ENCODE data around the gene LILRB5. TPM values are rescaled to one million over a fixed set of nuclear protein-coding genes. Genes with fewer than 3 reads are reported as not detected.
"Not testable (repeated sequence)": the region's sequence is repeated elsewhere in the genome, so short reads cannot be mapped to it uniquely, and the experiment has no call there.

The LILRB5 gene
- total and polyA plus RNA-seq, 9 donors = 1.8 to 10.6 (median 3.1) TPM

DNA sequence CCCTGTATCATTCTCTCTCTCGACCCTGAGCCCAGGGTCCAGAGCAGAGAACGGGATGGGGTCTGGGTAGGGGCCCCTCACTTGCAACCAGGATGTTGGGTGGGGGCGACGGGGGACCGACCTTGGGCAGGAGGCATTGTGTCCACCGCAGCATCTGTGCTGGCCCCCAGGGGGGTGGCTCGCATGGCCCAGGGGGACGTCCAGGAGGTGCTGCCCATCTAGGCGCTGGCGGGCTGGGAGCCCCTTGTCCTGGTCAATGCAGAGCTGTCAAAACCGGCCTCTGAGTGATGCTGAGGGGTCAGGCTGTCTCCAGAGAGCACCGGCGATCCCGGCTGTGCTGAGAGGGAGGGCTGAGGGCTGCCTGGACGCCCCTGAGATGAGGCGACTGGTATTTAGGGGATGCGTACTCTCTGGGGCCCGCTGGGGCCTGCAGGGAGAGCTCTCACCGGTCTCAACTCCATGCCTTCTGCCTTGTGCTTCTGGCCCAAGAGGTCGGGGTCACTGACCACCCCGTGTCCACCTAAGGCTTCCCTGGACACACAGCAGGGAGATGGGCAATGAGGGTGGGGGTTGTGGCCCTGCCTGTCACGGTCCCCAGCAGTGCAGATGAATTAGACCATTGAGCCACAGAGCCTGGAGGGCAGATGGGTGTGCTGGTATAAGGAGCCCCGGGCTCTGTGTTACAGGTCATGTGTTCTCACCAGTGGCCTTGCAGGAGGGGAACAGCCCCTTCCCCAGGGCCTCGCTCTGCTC lies 47.8 kb downstream of the LILRB5 start:
- intact Hi-C loops (cut with DNase I) = loop anchor here in 2 of 4 donors (1.0 to 10.0 kb wide), 2 partner anchors 20 to 1466 kb away; partner anchors contain the start of genes EPN1 (in 1 of the 2) and MBOAT7 (in 1 of the 2)
- Histone ChIP-seq H3K27me3 (no peaks in the 10 kb centered on the region), H3K4me3 (no peak overlapping the region), H3K4me1 (ENCODE audit: insufficient read depth) (peaks cover 37% of the 10 kb centered on the region), H3K9me3 (no peaks in the 10 kb centered on the region), H3K36me3 (no peaks in the 10 kb centered on the region), H3K27ac (peak overlapping the region; percentile 56 to 82)
- TF ChIP-seq POLR2A (IDR thresholded peaks at IDR 0.05) = no peak
- TF ChIP-seq, protein P1, sequence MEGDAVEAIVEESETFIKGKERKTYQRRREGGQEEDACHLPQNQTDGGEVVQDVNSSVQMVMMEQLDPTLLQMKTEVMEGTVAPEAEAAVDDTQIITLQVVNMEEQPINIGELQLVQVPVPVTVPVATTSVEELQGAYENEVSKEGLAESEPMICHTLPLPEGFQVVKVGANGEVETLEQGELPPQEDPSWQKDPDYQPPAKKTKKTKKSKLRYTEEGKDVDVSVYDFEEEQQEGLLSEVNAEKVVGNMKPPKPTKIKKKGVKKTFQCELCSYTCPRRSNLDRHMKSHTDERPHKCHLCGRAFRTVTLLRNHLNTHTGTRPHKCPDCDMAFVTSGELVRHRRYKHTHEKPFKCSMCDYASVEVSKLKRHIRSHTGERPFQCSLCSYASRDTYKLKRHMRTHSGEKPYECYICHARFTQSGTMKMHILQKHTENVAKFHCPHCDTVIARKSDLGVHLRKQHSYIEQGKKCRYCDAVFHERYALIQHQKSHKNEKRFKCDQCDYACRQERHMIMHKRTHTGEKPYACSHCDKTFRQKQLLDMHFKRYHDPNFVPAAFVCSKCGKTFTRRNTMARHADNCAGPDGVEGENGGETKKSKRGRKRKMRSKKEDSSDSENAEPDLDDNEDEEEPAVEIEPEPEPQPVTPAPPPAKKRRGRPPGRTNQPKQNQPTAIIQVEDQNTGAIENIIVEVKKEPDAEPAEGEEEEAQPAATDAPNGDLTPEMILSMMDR (IDR thresholded peaks at IDR 0.05) = no peak
- TF ChIP-seq EP300 (IDR thresholded peaks at IDR 0.05) = no peak
- 38 to 51% (median 44%) methylated on average over 22 to 24 of the region's 24 CpGs for WGBS, 3 donors
- peak in 4 of 5 donors; percentile 31 to 62 (median 52) for DNase-seq

DNA sequence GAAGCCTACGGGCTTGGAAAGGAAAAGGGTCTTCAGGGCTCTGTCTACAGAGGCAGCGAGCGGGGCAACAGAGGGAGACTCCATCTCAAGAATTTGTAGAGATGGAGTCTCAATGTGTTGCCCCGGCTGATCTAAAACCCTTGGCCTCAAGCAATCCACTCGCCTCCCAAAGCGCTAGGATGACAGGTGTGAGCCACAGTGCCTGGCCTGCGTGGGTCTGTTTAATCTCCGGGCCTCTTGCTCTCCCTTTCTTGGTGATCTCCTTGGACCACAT lies 48.4 kb downstream of the LILRB5 start:
- Histone ChIP-seq H3K4me3 (no peak overlapping the region), H3K9me3 (no peaks in the 10 kb centered on the region), H3K27me3 (no peaks in the 10 kb centered on the region), H3K36me3 (no peaks in the 10 kb centered on the region), H3K4me1 (ENCODE audit: insufficient read depth) (peaks cover 37% of the 10 kb centered on the region), H3K27ac (peak overlapping the region; percentile 56 to 82)
- TF ChIP-seq POLR2A (IDR thresholded peaks at IDR 0.05) (no peak), EP300 (IDR thresholded peaks at IDR 0.05) (no peak)
- TF ChIP-seq, protein P1 (IDR thresholded peaks at IDR 0.05) = no peak
- intact Hi-C loops (cut with DNase I) = loop anchor here in 2 of 4 donors (1.0 to 10.0 kb wide), 2 partner anchors 19 to 1466 kb away; partner anchors contain the start of genes EPN1 (in 1 of the 2) and MBOAT7 (in 1 of the 2)
- DNase-seq = no peak
- WGBS, 3 donors = 50 to 58% (median 52%) methylated on average over 8 of the region's 8 CpGs

DNA sequence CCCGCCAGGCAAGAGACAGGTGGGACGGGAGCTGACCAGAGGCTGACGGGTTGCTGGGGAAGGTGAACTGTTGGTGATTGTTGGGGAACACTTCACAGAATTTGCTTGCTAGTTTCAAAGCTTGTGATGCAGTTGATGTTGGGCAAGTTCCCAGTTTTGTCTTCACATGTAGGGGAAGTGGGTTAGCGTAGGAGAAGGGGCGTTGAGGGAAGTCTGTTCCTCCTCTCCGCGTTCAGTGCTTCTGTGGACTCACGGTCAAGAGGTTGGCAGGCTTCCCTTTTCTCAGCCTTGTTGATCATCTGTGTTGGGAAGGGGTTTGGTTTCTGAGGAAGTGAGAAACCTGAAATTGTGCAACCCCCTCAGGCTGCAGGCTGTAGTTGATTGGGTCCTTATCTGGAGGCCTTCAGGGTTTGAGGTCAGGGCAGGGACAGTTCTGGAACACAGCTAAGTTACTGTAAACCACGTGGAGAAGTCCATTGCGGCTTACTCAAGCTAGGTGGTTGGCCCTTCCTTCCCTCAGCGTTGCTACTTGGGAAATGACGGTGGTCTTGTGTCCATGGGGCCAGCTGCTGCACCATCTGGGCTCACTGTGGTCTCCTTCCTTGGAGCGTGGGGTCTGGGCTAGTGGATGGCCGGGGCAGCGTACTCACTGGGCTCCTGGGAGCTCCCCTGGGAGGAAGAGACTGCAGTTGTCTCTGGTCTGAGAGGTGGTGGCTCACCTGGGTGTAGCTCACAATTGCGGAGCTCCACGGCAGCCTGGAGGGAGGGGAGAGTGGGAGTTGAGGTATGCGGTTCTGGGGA lies 48.9 kb downstream of the LILRB5 start:
- 22 to 38% (median 25%) methylated on average over 16 to 18 of the region's 18 CpGs for WGBS, 3 donors
- Histone ChIP-seq H3K4me1 (ENCODE audit: insufficient read depth) (peaks cover 39% of the 10 kb centered on the region), H3K27ac (peak overlapping the region; percentile 56 to 82), H3K36me3 (no peaks in the 10 kb centered on the region), H3K9me3 (no peaks in the 10 kb centered on the region), H3K4me3 (no peak overlapping the region), H3K27me3 (no peaks in the 10 kb centered on the region)
- TF ChIP-seq EP300 (IDR thresholded peaks at IDR 0.05) (peak; percentile 96), POLR2A (IDR thresholded peaks at IDR 0.05) (peak; percentile 29)
- TF ChIP-seq, protein P1 (IDR thresholded peaks at IDR 0.05) = no peak
- DNase-seq = peak; percentile 79 to 92 (median 82)
- intact Hi-C loops (cut with DNase I) = loop anchor here in 1 of 4 donors (10.0 kb wide), 1 partner anchor 1467 kb away; the partner anchor contains the start of gene EPN1

DNA sequence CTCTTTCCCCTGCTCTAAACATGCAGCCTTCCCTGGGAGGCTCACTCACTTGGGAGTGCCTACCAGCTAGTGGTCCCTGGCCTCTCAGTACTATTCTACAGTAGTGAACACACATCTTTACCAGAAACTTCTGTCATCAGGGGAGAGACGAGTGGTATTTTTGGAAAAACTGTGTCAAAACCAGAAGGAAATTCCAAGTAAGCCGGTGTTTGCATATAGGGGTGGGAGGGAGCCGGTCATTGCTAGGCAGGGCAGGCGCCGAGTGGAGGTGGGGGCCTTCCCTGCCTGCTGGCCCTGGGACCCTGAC lies 49.4 kb downstream of the LILRB5 start:
- TF ChIP-seq, protein P1 (IDR thresholded peaks at IDR 0.05) = no peak
- TF ChIP-seq POLR2A (IDR thresholded peaks at IDR 0.05) = no peak
- no peak for TF ChIP-seq EP300 (IDR thresholded peaks at IDR 0.05)
- no peaks in the 10 kb centered on the region for H3K9me3 ChIP-seq
- H3K36me3 ChIP-seq = no peaks in the 10 kb centered on the region
- H3K27me3 ChIP-seq = no peaks in the 10 kb centered on the region
- intact Hi-C loops (cut with DNase I) = loop anchor here in 1 of 4 donors (10.0 kb wide), 1 partner anchor 1467 kb away; the partner anchor contains the start of gene EPN1
- peaks cover 44% of the 10 kb centered on the region for H3K4me1 ChIP-seq (ENCODE audit: insufficient read depth)
- peak overlapping the region; percentile 53 to 82 for H3K27ac ChIP-seq
- WGBS, 3 donors = 15 to 35% (median 16%) methylated on average over 5 of the region's 5 CpGs
- no peak for DNase-seq
- H3K4me3 ChIP-seq = no peak overlapping the region

DNA sequence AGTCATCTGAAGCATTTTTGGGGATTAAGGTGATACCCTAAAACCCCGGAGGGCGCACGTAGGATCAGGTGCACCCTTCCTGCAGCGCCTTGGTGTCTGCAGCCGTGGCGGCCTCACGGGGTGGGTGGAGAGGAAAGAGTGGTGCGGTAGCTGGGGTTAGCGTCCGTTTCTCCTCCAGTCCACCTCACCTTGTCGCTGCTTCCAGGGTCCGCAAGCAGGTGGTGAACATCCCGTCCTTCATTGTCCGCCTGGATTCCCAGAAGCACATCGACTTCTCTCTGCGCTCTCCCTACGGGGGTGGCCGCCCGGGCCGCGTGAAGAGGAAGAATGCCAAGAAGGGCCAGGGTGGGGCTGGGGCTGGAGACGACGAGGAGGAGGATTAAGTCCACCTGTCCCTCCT lies 49.9 kb downstream of the LILRB5 start:
- not testable (repeated sequence) for H3K4me3 ChIP-seq, DNase-seq, H3K9me3 ChIP-seq, H3K36me3 ChIP-seq, H3K27me3 ChIP-seq
- peak overlapping the region in 1 of 2 donors; percentile 82 for H3K27ac ChIP-seq
- intact Hi-C loops (cut with DNase I) = loop anchor here in 1 of 4 donors (10.0 kb wide), 1 partner anchor 1468 kb away; the partner anchor contains the start of gene EPN1
- 38 to 51% (median 45%) methylated on average over 23 of the region's 23 CpGs for WGBS, 3 donors
- H3K4me1 ChIP-seq (ENCODE audit: insufficient read depth) = peaks cover 44% of the 10 kb centered on the region
